Nephron (organoid): Measurements from ENCODE around the gene SCGB1A1.

Experiments
- H3K27ac Mint-ChIP-seq, 3 experiments: 2 replicates each; pipeline ENCODE4 v1.8.0; 2020; ENCODE audit warnings: mixed read lengths in 3 of 3, mild to moderate bottlenecking in 2 of 3, moderate library complexity in 1 of 3
- H3K27me3 Mint-ChIP-seq: 2 replicates; pipeline ENCODE4 v1.8.0; 2021; ENCODE audit warnings: low read depth, mild to moderate bottlenecking, moderate library complexity, mixed read lengths
- H3K36me3 Mint-ChIP-seq: 2 replicates; pipeline ENCODE4 v1.8.0; 2020; ENCODE audit warnings: low read depth, mixed read lengths
- H3K4me1 Mint-ChIP-seq: 2 replicates; pipeline ENCODE4 v1.8.0; 2020; ENCODE audit warnings: mixed read lengths
- H3K4me3 Mint-ChIP-seq, 3 experiments: 2 replicates each; pipeline ENCODE4 v1.8.0; 2020; ENCODE audit warnings: mild to moderate bottlenecking in 3 of 3, mixed read lengths in 3 of 3, moderate library complexity in 2 of 3
- H3K9me3 Mint-ChIP-seq: 2 replicates; pipeline ENCODE4 v1.8.0; 2020; ENCODE audit warnings: mixed read lengths
- CTCF ChIP-seq, 3 experiments: fragments of 200-600 bp; sonication (generic); IDR thresholded peaks; one replicate each; pipeline ENCODE4 v1.5.0; 2021; ENCODE audit warnings: antibody characterized with exemption in 3 of 3; ENCODE audit not compliant: unreplicated experiment in 3 of 3

The SCGB1A1 gene

GRCh38 chr11:62419943-62420342 is 1.1 kb downstream of the SCGB1A1 start:
- Mint-ChIP-seq H3K36me3 (no peaks in the 10 kb centered on the region), H3K9me3 (no peaks in the 10 kb centered on the region), H3K27me3 (peaks cover 14% of the 10 kb centered on the region), H3K4me3 (peak overlapping the region in 1 of 3 experiments; percentile 31), H3K27ac (peak overlapping the region; percentile 94 to 100 (median 97)), H3K4me1 (peaks cover 55% of the 10 kb centered on the region)
- no peak for TF ChIP-seq CTCF (IDR thresholded peaks at IDR 0.05; ENCODE audit: unreplicated experiment in 3 of 3)

- Mint-ChIP-seq H3K4me1 (peaks cover 55% of the 10 kb centered on the region), H3K9me3 (no peaks in the 10 kb centered on the region), H3K36me3 (no peaks in the 10 kb centered on the region), H3K27ac (peak overlapping the region; percentile 46 to 98 (median 89)), H3K4me3 (no peak overlapping the region), H3K27me3 (peaks cover 14% of the 10 kb centered on the region)
- no peak for TF ChIP-seq CTCF (IDR thresholded peaks at IDR 0.05; ENCODE audit: unreplicated experiment in 3 of 3)
Observed at GRCh38 chr11:62420882-62421281, 2.0 kb downstream of the SCGB1A1 start.

GRCh38 chr11:62421996-62422395 is 3.2 kb downstream of the SCGB1A1 start:
- no peaks in the 10 kb centered on the region for H3K9me3 Mint-ChIP-seq

GRCh38 chr11:62423012-62423411 is 4.2 kb downstream of the SCGB1A1 start:
- Mint-ChIP-seq H3K4me1 (peaks cover 63% of the 10 kb centered on the region), H3K9me3 (no peaks in the 10 kb centered on the region), H3K36me3 (no peaks in the 10 kb centered on the region), H3K27ac (peak overlapping the region; percentile 86 to 98 (median 97)), H3K4me3 (peak overlapping the region; percentile 51 to 73 (median 64)), H3K27me3 (peaks cover 24% of the 10 kb centered on the region)
- TF ChIP-seq CTCF (IDR thresholded peaks at IDR 0.05; ENCODE audit: unreplicated experiment in 3 of 3) = no peak

More at GRCh38 chr11:62421996-62422395, 3.2 kb downstream of the SCGB1A1 start:
- no peak for TF ChIP-seq CTCF (IDR thresholded peaks at IDR 0.05; ENCODE audit: unreplicated experiment in 3 of 3)
- Mint-ChIP-seq H3K4me1 (peaks cover 64% of the 10 kb centered on the region), H3K36me3 (no peaks in the 10 kb centered on the region), H3K4me3 (peak overlapping the region in 1 of 3 experiments; percentile 29), H3K27me3 (peaks cover 24% of the 10 kb centered on the region), H3K27ac (peak overlapping the region; percentile 23 to 98 (median 89))

- H3K9me3 Mint-ChIP-seq = no peaks in the 10 kb centered on the region
- peaks cover 4% of the 10 kb centered on the region for H3K36me3 Mint-ChIP-seq
- H3K4me1 Mint-ChIP-seq = peaks cover 67% of the 10 kb centered on the region
- H3K4me3 Mint-ChIP-seq = no peak overlapping the region
- TF ChIP-seq CTCF (IDR thresholded peaks at IDR 0.05; ENCODE audit: unreplicated experiment in 3 of 3) = no peak
- peak overlapping the region; percentile 72 to 93 (median 77) for H3K27ac Mint-ChIP-seq
- H3K27me3 Mint-ChIP-seq = peaks cover 27% of the 10 kb centered on the region
Observed at GRCh38 chr11:62427630-62428233, 8.9 kb downstream of the SCGB1A1 start.
